DMS 273 (cell line): ENCODE measurements around the gene FHAD1.
A peak's percentile ranks its signal among the peaks of the same experiment; 100 is the strongest.

Experiments used
- DNase-seq: peaks from one replicate; lab custom pipeline; 2025; ENCODE audit not compliant: unreplicated experiment; lab: John Stamatoyannopoulos, UW

FHAD1 gene

DNA sequence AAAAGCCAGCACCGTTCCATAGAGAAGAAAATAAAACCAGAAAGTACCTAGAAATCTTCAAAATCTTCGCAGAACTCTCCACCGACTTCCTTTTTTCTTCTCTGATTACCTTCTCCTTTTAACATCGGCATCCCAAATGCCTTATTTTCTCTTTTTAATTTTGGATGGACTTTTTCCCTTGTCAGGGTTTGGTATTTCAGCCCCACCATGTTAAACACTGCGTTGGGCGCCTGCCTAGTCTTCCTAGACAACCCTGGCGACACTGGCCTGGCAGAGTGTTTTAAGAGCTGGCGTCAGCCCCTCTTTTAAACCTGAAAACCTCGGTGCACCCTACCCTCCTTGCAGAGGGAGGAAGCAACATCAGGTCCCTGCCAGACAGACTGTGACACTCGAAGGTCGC lies 96.7 kb downstream of the FHAD1 start:
- peak; percentile 37 for DNase-seq

DNA sequence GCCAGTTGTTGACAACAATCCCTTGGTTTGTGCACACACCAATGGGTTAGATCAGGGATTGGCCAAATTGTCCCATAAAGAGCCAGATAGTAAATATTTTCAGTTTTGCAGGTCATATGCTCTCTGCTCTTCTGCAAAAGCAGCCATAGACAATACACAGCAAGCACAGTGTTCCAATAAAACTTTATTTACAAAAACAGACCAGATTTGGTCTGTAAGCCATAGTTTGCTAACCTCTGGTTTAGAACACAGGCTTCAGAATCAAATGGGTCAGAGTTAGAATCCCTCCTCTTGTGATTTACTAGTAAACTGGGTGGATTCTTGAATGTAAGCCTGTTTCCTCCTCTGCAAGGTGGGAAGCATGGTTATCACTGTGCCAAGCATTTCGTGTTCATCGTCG lies 97.4 kb downstream of the FHAD1 start:
- DNase-seq: no peak

DNA sequence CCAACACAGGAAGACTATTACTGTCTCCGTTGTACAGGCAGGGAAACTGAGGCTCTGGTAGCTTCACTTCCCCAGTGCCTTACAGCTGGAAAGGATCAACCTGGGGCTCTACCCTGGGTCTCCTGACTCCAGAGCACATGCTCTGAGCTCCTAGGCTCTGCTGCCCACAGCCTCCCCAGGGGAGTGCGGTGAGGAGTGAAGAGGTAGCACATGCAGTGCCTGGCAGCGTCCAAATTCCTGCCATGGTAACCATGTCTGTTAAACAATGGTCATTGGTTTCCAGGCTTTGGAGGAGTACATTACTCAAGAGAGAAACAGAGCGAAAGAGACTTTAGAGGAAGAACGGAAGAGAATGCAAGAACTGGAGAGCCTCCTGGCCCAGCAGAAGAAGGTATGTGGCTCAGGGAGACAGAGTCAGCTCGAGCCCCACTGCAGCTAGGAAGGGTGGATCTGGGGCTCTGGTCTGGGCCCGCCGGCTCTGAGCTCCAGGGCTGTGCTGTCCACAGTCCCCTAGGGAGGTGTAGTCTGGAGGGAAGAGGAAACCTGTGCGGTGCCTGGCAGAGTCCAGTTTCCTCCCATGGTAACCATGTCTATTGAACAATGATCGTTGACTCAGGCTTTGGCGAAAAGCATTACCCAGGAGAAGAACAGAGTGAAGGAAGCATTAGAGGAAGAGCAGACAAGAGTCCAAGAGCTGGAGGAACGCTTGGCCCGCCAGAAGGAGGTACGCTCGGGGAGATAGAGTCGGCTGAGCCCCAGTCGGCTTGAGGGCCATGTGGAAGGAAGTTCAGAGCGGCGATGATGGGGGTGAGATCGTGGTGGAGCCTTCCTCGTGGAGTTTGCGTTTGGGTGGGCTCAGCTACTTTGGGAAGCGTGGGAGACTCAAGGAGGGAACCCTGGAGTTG lies 98.0 kb downstream of the FHAD1 start:
- DNase-seq: no peak

DNA sequence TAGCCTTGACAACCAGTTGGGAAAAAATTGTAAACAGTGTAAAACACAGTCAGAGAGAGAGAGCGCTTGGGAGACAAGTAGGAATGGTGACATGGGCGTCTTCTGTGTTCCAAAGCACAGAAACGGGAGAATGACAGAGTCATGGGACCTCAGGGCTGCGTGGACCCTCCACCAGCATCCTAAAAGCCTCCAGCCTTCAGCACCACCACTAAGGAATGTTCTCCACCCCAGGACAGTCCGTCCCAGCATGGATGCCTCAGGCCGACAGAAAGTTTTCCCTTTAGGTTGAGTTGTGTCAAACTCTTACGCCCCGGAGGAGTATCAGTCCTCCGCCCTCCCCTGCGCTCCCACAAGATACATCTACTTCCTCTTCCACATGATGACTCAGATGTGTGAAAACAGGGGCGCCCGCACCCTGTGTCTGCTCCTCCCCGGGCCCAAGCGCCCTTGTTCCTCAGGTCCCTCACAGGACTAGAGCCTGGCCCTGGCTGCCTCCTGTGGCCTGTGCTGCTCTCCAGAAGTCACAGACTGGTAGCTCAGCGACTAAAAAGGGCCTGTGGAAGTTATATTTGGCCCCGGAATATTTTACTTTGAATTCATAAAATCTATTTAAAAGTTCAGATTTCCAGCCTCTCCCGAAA lies 98.8 kb downstream of the FHAD1 start:
- no peak for DNase-seq

DNA sequence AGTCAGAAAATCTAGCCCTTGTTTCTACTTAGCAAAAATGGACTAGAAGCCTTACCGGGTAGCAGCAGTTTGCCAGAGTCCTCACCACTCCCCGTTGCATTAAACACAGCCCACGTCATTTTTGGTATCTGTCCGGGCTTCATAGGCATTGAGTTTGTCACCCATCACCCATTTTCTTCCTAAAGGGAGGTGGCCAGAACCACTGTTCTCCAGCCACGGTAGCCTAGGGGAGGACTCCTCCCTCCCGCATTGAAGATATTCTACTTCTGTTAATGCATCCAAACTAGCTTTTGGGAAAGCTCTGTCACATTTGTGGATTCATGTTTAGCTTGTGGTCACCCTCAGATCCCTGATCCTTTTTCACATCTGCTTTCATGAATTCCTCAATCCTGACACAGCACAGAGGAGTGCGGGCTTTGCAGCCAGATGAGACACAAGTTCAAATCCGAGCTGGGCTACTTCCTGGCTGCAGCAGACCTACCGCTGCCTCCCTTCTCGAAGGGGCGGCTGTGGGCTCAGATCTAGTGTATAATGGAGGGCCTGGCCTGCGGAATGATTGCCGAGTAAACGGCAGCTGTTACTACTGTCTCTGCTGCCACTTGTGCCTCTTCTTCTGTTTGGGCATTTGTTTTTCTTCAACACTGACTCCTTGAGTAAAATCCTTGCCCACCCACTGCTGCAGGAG lies 99.5 kb downstream of the FHAD1 start:
- no peak for DNase-seq

DNA sequence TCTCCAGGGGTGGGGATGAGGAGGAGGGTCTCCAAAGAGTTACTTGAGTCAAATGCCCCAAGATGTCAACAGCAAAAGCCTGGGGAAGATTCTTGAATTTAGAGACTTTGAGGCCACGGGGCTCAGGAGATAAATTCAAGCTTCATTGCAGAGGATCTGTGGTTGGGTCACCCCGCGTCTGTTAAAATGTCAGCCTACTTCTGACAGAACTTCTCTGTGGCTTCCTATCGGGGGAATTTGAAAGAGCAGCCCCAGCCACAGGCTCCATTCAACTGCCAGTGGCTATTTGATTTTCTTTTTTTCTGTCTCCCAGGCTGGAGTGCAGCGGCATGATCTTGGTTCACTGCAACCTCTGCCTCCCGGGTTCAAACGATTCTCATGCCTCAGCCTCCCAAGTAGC lies 100.2 kb downstream of the FHAD1 start:
- no peak for DNase-seq

DNA sequence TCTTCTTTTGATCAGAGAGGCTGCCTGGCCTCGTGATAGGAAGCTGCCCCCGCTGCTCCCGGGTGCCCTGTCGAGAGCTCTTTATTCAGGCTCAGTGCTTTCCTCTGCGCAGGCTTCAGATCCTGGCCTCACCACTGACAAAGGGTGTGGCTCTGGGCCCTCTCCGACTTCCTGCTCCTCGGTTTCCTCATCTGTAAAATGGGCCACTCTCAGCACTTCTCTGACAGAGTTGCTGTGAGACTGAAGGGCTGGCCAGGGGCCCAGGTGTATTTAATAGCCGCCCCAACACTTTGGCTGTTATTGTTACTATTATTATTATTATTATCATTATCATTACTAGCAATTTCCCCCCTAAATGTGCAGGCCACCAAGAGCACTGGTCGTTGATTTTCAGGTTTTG lies 101.6 kb downstream of the FHAD1 start:
- DNase-seq: no peak

DNA sequence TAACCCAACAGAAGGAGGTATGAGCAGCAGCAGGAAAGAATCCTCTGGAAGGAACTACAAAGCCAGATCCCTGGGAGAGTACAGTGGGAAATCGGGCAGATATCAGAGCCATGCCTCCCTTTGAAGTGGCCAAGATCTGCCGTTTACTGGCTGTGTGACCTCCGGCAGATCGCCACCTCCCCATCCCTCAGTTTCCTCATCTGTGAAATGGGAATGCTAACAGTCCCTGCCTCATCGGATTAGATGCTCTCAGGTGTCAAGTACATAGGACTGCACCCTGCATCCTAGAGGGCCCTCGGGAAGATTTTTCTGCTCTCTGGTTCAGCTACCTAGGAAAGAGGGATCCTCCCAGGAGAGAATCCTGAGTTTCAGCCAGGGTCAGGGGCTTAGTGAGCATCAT lies 102.1 kb downstream of the FHAD1 start:
- DNase-seq: no peak

DNA sequence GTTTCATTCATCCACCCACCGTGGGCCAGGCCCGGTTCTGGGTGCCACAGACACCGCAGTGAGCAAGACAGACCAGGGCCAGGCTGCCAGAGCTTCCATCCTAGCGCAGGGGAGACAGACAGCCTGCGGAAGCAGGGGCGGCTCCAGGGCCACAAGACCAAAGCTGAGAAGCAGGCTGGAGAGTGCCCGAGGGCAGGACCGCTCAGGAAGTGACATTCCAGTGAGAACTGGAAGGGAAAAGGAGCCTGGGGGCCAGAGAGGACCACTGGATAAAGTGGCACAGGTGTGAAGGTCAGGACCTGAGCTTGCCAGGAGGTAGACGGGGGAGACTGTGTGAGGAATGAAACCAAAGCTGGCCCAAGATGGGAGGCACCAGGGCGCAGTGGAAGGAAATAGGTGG lies 103.1 kb downstream of the FHAD1 start:
- no peak for DNase-seq

DNA sequence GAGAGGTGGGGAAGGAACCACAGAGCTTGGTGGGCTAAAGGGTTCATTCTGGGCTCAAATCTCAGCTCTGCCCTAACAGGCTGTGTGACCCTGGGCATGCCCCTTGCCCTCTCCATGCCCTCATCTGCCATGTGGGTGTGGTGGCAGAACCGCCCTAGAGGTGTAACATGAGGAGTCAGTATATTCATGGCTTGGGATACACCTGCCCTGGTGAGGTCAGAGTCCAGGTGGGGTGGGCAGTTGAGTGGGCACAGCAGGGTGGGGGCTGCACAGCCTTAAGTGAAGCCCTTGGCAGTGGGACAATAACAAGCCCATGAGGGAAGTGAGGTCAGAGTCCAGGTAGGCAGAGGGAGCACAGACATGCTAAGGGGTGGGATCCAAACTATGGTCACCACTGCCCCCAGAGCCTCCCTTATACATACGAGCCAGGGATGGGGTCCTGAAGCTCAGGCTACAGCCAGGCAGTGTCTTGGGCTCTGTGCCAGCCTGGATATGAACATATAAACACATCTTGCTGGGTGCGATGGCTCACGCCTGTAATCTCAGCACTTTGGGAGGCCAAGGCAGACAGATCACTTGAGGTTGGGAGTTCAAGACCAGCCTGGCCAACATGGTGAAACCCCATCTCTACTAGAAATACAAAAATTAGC lies 103.7 kb downstream of the FHAD1 start:
- DNase-seq: no peak

DNA sequence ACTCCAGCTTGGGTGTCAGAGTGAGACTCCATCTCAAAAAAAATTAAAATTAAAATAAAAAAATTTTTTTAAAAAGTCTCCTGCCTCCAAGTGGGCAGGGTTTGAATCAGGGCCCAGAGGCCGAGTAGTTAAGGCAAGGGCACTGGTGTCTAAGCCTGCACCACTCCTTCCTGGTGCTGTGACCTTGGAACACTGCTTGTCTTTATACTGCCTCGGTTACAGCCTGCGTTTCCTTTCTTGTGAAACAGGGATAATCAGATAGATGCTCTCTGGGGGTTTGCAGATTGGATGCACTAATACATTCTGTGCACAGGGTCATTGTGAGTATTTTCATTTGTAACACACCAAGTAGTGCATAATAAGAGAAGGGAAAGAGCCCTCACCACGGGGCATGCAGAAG lies 104.3 kb downstream of the FHAD1 start:
- no peak for DNase-seq

DNA sequence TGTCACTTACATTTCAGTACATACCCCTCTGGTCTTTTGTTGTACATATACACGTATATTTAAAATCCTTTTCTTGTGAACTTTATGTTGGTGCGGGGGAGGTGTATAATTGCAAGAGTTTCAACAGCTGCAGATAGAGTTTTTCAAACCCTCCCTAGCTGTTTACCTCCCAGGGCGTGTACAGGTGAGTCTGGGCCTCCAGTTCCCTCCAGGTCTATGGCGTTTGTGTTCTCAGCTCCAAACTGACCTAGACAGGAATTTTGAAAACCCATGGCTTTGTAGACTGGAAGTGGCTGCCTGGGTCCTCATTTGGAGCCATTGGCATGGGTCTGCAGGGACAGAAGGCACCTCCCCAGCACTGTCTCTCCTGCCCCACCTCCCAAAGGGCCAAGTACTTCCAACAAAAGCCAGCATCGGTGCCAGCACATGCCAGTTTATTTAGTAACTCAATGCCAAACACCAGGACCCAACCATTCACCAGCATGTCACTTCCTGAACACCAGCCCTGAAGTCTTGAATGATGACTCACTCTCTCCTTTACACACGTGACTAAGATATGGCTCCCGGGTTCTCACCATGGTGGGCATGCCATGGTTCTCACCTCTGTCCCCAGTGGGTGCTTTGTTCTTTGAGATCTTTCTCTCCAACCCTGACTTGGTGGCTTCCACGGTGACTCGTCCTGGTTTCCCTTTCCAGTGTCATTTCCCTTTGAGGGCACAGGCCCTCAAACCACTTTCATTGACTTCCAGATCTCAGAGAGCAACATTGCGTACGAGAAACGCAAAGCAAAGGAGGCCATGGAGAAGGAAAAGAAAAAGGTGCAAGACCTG lies 105.3 kb downstream of the FHAD1 start:
- DNase-seq: peak; percentile 52

DNA sequence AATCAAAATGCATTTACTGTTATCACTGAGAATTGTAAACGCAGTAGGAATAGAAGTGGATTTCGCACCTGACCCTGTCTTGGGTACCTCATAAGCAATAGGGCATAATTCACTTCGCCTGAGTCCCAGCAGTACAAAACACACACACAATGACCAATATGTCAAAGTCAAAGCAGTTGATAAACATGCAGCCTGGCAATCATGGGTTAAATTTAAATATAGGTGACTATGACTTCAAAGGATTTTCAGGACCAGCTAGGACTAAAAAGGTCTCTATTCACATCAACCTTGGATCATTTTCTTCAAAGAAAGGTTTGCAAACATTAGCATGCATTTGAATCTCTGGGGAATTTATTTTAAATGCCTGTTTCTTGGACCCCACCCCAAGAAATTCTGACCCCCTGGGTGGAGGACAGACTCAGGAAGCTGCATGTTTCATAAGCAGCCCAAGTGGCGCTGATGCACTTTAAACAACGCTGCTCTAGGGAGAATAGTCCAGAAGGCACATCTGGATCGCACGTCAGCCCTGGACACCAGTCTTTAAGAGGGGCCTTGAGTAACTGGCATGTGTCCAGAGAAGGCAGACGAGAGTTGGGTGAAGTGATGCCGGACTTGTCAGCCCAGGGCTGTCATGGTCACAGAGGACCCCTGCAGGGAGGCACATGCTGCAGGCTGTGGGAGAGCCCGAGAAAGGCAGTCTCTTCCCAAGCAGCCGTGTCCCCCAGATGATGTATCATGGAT lies 107.0 kb downstream of the FHAD1 start:
- DNase-seq: peak; percentile 35

DNA sequence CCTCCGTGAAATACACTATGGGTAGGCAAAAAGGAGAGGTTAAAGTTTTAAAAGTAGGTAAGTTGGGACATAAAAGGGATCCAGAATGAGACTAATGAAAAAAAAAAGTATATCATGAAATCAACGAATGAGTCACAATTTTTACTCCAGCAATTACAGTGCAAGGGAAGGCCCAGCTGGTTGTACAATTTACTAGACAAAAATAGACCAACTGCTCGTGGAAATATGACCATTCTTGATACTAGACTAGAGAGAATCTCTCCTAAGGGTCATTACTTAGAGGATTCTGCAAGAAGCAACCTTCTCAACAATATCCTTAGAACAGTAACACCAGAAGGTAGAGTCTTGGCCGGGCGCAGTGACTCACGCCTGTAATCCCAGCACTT lies 107.5 kb downstream of the FHAD1 start:
- DNase-seq: no peak

DNA sequence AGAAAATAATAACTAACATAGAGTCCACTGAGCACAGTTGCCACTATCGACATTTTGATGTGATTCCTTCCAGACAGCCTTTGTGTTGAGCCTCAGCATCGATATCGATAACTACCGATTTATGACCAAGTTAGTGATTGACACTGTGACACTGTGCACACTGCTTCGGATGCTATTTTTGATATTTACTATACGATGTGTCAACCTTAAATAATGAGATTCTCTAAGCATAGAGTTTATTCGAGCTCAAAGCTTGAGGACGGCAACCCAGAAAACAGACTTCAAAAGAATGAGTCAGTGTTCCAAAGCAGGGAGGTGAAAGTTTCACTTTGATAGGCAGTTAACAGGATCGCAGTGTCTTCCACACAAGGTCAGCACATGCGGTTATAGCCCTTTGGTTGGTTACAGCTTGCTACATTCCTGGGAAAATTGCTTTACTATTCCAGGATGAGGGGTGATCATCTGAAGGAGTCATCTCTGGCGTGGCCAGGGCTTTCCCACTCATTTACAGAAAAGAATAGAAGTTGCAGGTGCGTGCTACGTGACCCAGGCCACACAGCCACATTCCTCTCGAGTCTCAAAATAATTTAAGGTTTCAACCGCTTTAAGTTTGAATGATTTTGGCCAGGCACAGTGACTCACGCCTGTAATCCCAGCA lies 109.1 kb downstream of the FHAD1 start:
- DNase-seq: no peak

DNA sequence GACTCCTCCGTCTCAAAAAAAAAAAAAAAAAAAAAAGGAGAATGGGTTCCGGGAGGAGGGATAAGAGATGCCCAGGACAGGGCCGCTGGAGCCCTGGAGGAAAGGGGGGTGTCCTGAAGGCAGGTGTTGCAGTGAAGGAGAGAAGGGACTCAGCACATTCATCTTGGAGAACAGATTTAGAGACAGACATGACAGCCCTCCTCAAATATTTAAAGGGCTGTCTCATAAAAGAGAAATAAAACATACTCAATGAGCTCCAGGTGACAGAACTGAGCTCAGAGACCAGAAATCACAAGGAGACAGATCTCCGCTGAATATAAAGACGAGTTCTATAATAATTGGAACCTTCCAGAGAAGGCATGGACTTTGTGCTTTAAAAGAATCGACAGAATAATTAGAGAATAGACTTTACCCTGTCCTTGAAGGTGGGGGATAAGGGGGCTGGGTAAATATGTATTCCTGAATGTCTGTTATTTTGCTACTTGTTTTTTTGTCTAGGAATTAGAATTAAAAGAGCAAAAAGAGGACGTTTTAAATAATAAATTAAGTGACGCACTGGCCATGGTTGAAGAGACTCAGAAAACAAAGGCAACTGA lies 110.7 kb downstream of the FHAD1 start:
- no peak for DNase-seq

DNA sequence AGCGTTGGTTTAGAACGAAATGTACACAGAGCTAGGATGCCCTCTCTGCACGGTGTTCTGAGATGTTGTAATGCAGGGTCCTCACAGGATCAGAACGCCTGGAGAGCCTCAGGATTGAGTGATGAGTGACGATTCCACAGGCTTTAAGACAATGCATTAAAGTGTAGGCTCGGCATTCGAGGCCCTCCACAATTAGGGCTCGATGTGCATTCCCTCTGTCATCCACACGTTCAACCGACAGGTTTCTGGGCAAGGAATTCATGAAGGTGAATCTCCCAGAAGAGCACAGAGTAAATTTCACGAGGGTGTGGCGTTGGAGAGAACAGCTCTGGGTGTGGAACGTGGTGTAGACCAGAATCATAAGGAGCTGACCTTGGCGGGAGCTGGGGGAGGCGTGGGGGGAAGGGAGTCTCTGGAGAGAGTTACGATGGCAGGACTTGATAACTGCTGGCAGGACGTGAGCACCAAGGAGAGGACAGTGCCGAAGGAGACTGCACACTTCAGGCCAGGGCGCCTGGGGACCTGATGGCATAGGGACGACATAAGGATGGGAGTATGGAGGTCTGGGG lies 111.6 kb downstream of the FHAD1 start:
- DNase-seq: no peak

DNA sequence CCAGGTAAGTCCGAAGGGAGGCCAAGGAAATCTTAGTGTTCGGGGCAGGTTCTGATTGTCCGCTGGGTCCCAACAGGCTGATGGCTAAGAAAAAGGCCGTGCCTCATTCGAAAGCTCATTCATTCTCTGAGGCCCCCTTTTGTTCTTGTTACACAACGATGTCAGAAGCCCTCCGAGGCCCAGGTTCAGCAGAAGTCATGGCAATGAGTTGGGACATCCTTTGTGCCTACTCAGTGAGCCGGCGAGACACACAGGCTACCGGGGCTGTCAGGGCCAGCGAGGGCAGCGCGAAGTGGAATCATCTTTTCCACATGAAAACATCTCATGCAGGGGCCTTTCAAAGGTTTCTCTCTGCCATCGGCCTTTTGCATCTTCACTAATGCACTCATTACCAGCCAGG lies 113.7 kb downstream of the FHAD1 start:
- no peak for DNase-seq
